A673 (cell line): Measurements from ENCODE around the gene HOXC10. TPM values are rescaled to one million over a fixed set of nuclear protein-coding genes. Genes with fewer than 3 reads are reported as not detected.

ENCODE experiments used
- BruUV-seq: library from RNA; stranded (reverse); fragments of 400-500 nt; replicated peaks from 2 replicates; lab custom pipeline; 2021; lab: Mats Ljungman, UMichigan
- CTCF ChIA-PET: fragments of 300-600 bp; sonication (Branson Sonifier 250); formaldehyde crosslinking; loops from one replicate; lab custom pipeline; 2022; ENCODE audit warnings: antibody characterized with exemption; lab: Charles Lee
- POLR2A ChIA-PET: fragments of 300-600 bp; sonication (Branson Sonifier 250); formaldehyde crosslinking; loops from one replicate; lab custom pipeline; 2022; ENCODE audit warnings: antibody characterized with exemption; ENCODE audit not compliant: low non-redundant PET; lab: Charles Lee
- DNase-seq: peaks from one replicate; pipeline ENCODE4 v3.0.0-alpha.2; 2015; ENCODE audit warnings: low spot score
- H3K27ac ChIP-seq: fragments of 200-600 bp; sonication (generic); 2 replicates; pipeline ENCODE4 v1.5.1; 2016; ENCODE audit warnings: mixed run types, low read depth, mild to moderate bottlenecking, mixed read lengths, antibody characterized with exemption, low read length; ENCODE audit not compliant: poor library complexity, severe bottlenecking
- H3K27me3 ChIP-seq: fragments of 200-600 bp; sonication (generic); replicated peaks from 2 replicates; pipeline ENCODE4 v1.6.1; 2017; ENCODE audit warnings: mixed run types, low read depth, mild to moderate bottlenecking, mixed read lengths, antibody characterized with exemption, low read length; ENCODE audit not compliant: insufficient read depth, poor library complexity
- H3K36me3 ChIP-seq: fragments of 200-600 bp; sonication (generic); 2 replicates; pipeline ENCODE4 v1.6.1; 2016; ENCODE audit warnings: mixed run types, mild to moderate bottlenecking, mixed read lengths, antibody characterized with exemption, low read length; ENCODE audit not compliant: insufficient read depth, poor library complexity, severe bottlenecking
- H3K4me1 ChIP-seq: fragments of 200-600 bp; sonication (generic); 2 replicates; pipeline ENCODE4 v1.6.1; 2017; ENCODE audit warnings: mixed run types, mild to moderate bottlenecking, mixed read lengths, antibody characterized with exemption, low read length; ENCODE audit not compliant: insufficient read depth, poor library complexity, severe bottlenecking
- H3K4me3 ChIP-seq: fragments of 200-600 bp; sonication (generic); 2 replicates; pipeline ENCODE4 v1.5.1; 2016; ENCODE audit warnings: low read depth, mixed run types, mild to moderate bottlenecking, mixed read lengths, low read length; ENCODE audit not compliant: poor library complexity, severe bottlenecking
- H3K9me3 ChIP-seq: fragments of 200-600 bp; sonication (generic); 2 replicates; pipeline ENCODE4 v1.6.1; 2016; ENCODE audit warnings: mixed run types, low read depth, mild to moderate bottlenecking, mixed read lengths, antibody characterized with exemption, low read length; ENCODE audit not compliant: poor library complexity, severe bottlenecking
- CTCF ChIP-seq: fragments of 300-800, 200-600 bp; sonication (generic); conservative IDR thresholded peaks from 2 replicates; pipeline ENCODE4 v1.5.1; 2017; ENCODE audit warnings: low read depth, mild to moderate bottlenecking, antibody characterized with exemption, low read length, moderate library complexity, mixed read lengths
- EZH2 ChIP-seq: fragments of 200-600 bp; sonication (generic); IDR thresholded peaks from 2 replicates; pipeline ENCODE4 v1.6.1; 2017; ENCODE audit warnings: borderline replicate concordance, low read depth, mild to moderate bottlenecking, mixed read lengths, antibody characterized with exemption, low read length; ENCODE audit not compliant: poor library complexity, severe bottlenecking
- intact Hi-C: fragments of 100-400 bp; cut with micrococcal nuclease; formaldehyde crosslinking; loops from one replicate; pipeline ENCODE4 v1.10.0; 2022; ENCODE audit not compliant: unreplicated experiment
- total RNA-seq: library from RNA; stranded (reverse); gene quantifications from 2 replicates; pipeline ENCODE4 v1.2.3, GENCODE V29; 2021

HOXC10 gene
- total RNA-seq, 1 experiment from 2014 or later = 27.8 TPM

- BruUV-seq = no TSS peak
- H3K36me3 ChIP-seq = no peaks in the 10 kb centered on the region
- H3K27ac ChIP-seq = peak overlapping the region; percentile 65
- intact Hi-C loops = loop anchor here (1.0 to 10.0 kb wide), 2 partner anchors 16 to 386 kb away; no protein-coding TSS in a partner anchor
- TF ChIP-seq CTCF (no peak), EZH2 (no peak)
- DNase-seq = no peak
- ChIA-PET CTCF (interaction anchor here (0.6 to 1.0 kb wide), 3 partner anchors 203 to 528 kb away, joined by 3 to 7 read pairs (median 4); no protein-coding TSS in a partner anchor), POLR2A (interaction anchor here (0.6 to 0.7 kb wide), 2 partner anchors 11 to 749 kb away, joined by 5 to 11 read pairs; no protein-coding TSS in a partner anchor)
- H3K9me3 ChIP-seq = no peaks in the 10 kb centered on the region
- H3K27me3 ChIP-seq = no peaks in the 10 kb centered on the region
- peaks cover 74% of the 10 kb centered on the region for H3K4me1 ChIP-seq
- peak overlapping the region; percentile 47 for H3K4me3 ChIP-seq
These were observed 3.7 kb downstream of the HOXC10 start for GRCh38 chr12:53988541-53989226.

DNA sequence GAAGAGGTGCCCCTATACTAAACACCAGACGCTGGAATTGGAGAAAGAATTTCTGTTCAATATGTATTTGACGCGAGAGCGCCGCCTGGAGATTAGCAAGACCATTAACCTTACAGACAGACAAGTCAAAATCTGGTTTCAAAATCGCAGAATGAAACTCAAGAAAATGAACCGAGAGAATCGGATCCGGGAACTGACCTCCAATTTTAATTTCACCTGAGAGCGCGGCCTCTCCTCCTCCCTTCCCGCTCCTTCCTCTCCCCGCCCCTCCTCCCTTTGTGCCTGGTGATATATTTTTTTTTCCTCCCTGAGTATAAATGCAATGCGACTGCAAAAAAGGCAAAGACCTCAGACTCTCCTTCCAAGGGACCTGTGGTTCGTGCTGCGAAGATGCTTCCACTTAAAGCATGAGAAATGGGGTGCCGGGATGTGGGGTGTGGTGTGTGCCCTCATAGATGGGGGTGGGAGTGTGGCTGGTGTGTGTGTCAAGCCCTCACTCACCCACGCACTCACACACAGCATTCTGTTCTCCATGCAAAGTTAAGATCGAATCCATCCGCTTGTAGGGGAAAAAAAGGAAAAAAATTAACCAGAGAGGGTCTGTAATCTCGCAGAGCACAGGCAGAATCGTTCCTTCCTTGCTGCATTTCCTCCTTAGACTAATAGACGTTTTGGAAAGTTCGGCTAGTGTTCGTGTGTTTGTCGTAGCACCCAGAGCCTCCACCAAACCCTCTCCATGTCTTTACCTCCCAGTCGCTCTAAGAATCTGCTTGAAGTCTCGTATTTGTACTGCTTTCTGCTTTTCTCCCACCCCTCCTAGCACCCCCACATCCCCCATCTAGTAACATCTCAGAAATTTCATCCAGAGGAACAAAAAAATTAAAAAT, 4.5 kb downstream of the HOXC10 start:
- H3K4me3 ChIP-seq = peak overlapping the region; percentile 47
- no peaks in the 10 kb centered on the region for H3K27me3 ChIP-seq
- no peak for TF ChIP-seq EZH2
- TF ChIP-seq CTCF = peak; percentile 80
- TSS peak; percentile 23 for BruUV-seq
- H3K27ac ChIP-seq = peak overlapping the region; percentile 65
- POLR2A ChIA-PET = interaction anchor here (0.6 kb wide), 2 partner anchors 27 to 750 kb away, joined by 5 to 11 read pairs; no protein-coding TSS in a partner anchor
- H3K4me1 ChIP-seq = peaks cover 76% of the 10 kb centered on the region
- intact Hi-C loops = loop anchor here (1.0 to 10.0 kb wide), 2 partner anchors 15 to 385 kb away; no protein-coding TSS in a partner anchor
- H3K36me3 ChIP-seq = no peaks in the 10 kb centered on the region
- CTCF ChIA-PET = interaction anchor here (0.8 to 1.0 kb wide), 2 partner anchors 202 to 218 kb away, joined by 4 to 7 read pairs; no protein-coding TSS in a partner anchor
- no peaks in the 10 kb centered on the region for H3K9me3 ChIP-seq
- peak; percentile 94 for DNase-seq
